Fibroblast of lung (primary cell): ENCODE data around the gene PLSCR1.

Source experiments
- CTCF ChIP-seq, 2 donors: IDR thresholded peaks in 1 of 2; conservative IDR thresholded peaks in 1 of 2; 1 replicate in 1 of 2; 2 replicates in 1 of 2; pipeline ENCODE4 v1.5.1; 2011 to 2012; ENCODE audit warnings: low read length in 2 of 2, control low read depth in 1 of 2, inconsistent platforms in 1 of 2, low read depth in 1 of 2, mild to moderate bottlenecking in 1 of 2
- EZH2 ChIP-seq: IDR thresholded peaks from 2 replicates; pipeline ENCODE4 v1.5.1; 2012; ENCODE audit warnings: low read length, control low read depth, mild to moderate bottlenecking; ENCODE audit errors: missing control alignments

- TF ChIP-seq CTCF (conservative IDR thresholded peaks at IDR 0.05 in 1 of 2, IDR thresholded peaks at IDR 0.05 in 1 of 2; ENCODE audit: low read depth in 1 of 2, low read length in 2 of 2) (no peak), EZH2 (no peak)
Measured at GRCh38 chr3:146511402-146512134, 32.8 kb downstream of the PLSCR1 start.
